Measurements from ENCODE around the gene MLST8. TPM values are rescaled to one million over a fixed set of nuclear protein-coding genes. Genes with fewer than 3 reads are reported as not detected.

Gene MLST8
- polyA plus RNA-seq, 3 donors, result 29.9 to 54.3 (median 30.5) TPM

DNA sequence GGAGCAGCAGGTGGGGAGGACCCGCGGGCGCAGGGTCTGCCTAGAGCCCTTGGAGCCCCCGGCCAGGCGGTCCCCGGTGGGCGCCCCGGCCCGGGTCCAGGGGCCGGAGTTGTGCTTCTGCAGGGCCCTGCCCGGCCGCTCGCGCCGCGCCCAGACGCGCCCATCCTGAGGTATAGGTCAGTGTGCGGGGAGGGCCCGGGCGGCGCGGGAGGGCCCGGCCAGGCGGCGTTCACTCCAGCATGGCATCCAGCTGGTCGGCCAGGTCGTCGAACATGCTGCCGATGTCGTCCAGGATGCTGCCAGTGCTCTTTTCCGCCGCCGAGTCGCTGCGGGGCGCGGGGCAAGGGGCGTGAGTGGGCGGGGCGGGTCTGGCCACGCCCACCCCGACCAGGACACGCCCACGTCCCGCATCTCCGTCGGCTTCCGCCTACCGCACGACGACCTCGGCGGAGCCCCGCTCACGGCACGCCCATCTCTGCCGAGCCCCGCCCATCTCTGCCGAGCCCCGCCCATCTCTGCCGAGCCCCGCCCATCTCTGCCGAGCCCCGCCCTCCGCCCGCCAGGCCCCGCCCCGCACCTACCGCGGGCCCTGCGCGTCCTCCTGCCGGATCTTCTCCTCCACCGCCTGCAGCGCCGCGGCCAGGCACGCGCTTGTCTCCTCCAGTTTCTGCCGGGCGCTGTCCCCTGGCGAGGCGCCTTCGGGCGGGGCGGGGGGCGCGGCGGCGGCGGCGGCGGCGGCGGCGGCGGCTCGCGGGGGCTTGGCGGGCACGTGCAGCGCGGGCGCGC, 26.7 kb upstream of the MLST8 start:
- intact Hi-C loops (cut with micrococcal nuclease), result no loop called here
- Histone ChIP-seq H3K9ac (ENCODE audit: insufficient read depth, low read length, poor library complexity, severe bottlenecking) (no peak overlapping the region), H3K4me3 (replicated peaks in 1 of 3; ENCODE audit: low read depth in 2 of 3, low read length in 3 of 3) (no peak overlapping the region)

DNA sequence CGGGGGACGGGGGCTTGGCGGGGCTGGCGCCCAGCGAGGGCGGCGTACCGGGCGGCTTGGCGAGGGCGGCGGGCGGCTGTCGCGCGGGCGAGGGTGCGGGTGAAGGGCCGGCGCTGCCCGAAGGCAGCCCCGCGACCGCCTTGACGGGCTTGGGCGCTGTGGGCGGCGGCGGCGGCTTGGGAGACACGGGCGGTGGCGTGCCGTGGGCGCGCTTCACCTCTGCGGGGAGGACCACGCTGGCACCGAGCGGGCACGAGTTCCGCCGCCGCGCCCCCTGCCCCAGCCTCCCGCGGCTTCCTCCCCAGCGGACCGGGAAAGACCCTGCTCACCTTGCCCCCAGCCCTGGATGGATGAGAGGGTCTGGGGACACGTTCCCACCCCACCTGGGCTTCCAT, 26.1 kb upstream of the MLST8 start:
- 46% methylated on average over 38 of the region's 50 CpGs for WGBS (ENCODE audit: insufficient coverage)
- H3K4me1 Mint-ChIP-seq, result no peaks in the 10 kb centered on the region
- intact Hi-C loops (cut with micrococcal nuclease), result no loop called here
- H3K9me3 ChIP-seq (replicated peaks in 1 of 2; ENCODE audit: control insufficient read depth in 1 of 2, insufficient read depth in 1 of 2, low read length in 2 of 2), result no peaks in the 10 kb centered on the region
- no peak overlapping the region for H3K27ac ChIP-seq (ENCODE audit: low read depth in 1 of 2, low read length in 2 of 2)
- DNase-seq, result no peak
- TF ChIP-seq, protein P1, sequence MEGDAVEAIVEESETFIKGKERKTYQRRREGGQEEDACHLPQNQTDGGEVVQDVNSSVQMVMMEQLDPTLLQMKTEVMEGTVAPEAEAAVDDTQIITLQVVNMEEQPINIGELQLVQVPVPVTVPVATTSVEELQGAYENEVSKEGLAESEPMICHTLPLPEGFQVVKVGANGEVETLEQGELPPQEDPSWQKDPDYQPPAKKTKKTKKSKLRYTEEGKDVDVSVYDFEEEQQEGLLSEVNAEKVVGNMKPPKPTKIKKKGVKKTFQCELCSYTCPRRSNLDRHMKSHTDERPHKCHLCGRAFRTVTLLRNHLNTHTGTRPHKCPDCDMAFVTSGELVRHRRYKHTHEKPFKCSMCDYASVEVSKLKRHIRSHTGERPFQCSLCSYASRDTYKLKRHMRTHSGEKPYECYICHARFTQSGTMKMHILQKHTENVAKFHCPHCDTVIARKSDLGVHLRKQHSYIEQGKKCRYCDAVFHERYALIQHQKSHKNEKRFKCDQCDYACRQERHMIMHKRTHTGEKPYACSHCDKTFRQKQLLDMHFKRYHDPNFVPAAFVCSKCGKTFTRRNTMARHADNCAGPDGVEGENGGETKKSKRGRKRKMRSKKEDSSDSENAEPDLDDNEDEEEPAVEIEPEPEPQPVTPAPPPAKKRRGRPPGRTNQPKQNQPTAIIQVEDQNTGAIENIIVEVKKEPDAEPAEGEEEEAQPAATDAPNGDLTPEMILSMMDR (IDR thresholded peaks at IDR 0.05), result no peak
- no peak overlapping the region for H3K27ac Mint-ChIP-seq
- H3K27me3 Mint-ChIP-seq (ENCODE audit: low read depth in 3 of 3), result peaks cover 0 to 3% (median 2%) of the 10 kb centered on the region in 3 donors
- no peaks in the 10 kb centered on the region for H3K79me2 ChIP-seq (ENCODE audit: insufficient read depth, low read length)
- H4K20me1 ChIP-seq (ENCODE audit: insufficient read depth, low read length), result no peaks in the 10 kb centered on the region
- peaks cover 30 to 38% of the 10 kb centered on the region in 2 donors for H3K36me3 ChIP-seq (replicated peaks in 1 of 2; ENCODE audit: control insufficient read depth in 1 of 2, insufficient read depth in 2 of 2, low read length in 2 of 2)
- H3K4me3 ChIP-seq (replicated peaks in 1 of 3; ENCODE audit: low read depth in 2 of 3, low read length in 3 of 3), result no peak overlapping the region
- H2AFZ ChIP-seq (ENCODE audit: insufficient read depth, low read depth, low read length, poor library complexity, severe bottlenecking), result no peak overlapping the region
- no peak overlapping the region for H3K4me3 Mint-ChIP-seq
- H3K36me3 Mint-ChIP-seq, result peaks cover 24 to 34% of the 10 kb centered on the region in 2 donors
- no peak overlapping the region for H3K9ac ChIP-seq (ENCODE audit: insufficient read depth, low read length, poor library complexity, severe bottlenecking)
- peaks cover 0 to 2% (median 0%) of the 10 kb centered on the region in 7 donors for H3K9me3 Mint-ChIP-seq
- no peak overlapping the region for H3K4me2 ChIP-seq (replicated peaks; ENCODE audit: extremely low read depth, low read length, poor library complexity, severe bottlenecking)
- peaks cover 0 to 3% of the 10 kb centered on the region in 2 donors for H3K27me3 ChIP-seq (ENCODE audit: control insufficient read depth in 2 of 2, insufficient read depth in 2 of 2, low read length in 2 of 2)
- no peaks in the 10 kb centered on the region for H3K4me1 ChIP-seq (ENCODE audit: control insufficient read depth in 1 of 2, insufficient read depth in 2 of 2, low read length in 2 of 2)

More for the DNA sequence above, 26.7 kb upstream of the MLST8 start:
- H3K36me3 Mint-ChIP-seq, result peaks cover 28 to 38% of the 10 kb centered on the region in 2 donors
- no peaks in the 10 kb centered on the region for H3K4me1 Mint-ChIP-seq
- H3K27me3 Mint-ChIP-seq (ENCODE audit: low read depth in 3 of 3), result peaks cover 0 to 3% (median 2%) of the 10 kb centered on the region in 3 donors
- H3K27ac Mint-ChIP-seq, result no peak overlapping the region
- Histone ChIP-seq H2AFZ (ENCODE audit: insufficient read depth, low read depth, low read length, poor library complexity, severe bottlenecking) (no peak overlapping the region), H3K79me2 (ENCODE audit: insufficient read depth, low read length) (no peaks in the 10 kb centered on the region), H4K20me1 (ENCODE audit: insufficient read depth, low read length) (no peaks in the 10 kb centered on the region), H3K36me3 (replicated peaks in 1 of 2; ENCODE audit: control insufficient read depth in 1 of 2, insufficient read depth in 2 of 2, low read length in 2 of 2) (peaks cover 34 to 43% of the 10 kb centered on the region in 2 donors), H3K27ac (ENCODE audit: low read depth in 1 of 2, low read length in 2 of 2) (no peak overlapping the region), H3K9me3 (replicated peaks in 1 of 2; ENCODE audit: control insufficient read depth in 1 of 2, insufficient read depth in 1 of 2, low read length in 2 of 2) (no peaks in the 10 kb centered on the region), H3K4me1 (ENCODE audit: control insufficient read depth in 1 of 2, insufficient read depth in 2 of 2, low read length in 2 of 2) (no peaks in the 10 kb centered on the region), H3K4me2 (replicated peaks; ENCODE audit: extremely low read depth, low read length, poor library complexity, severe bottlenecking) (no peak overlapping the region), H3K27me3 (ENCODE audit: control insufficient read depth in 2 of 2, insufficient read depth in 2 of 2, low read length in 2 of 2) (peaks cover 0 to 3% of the 10 kb centered on the region in 2 donors)
- no peak overlapping the region for H3K4me3 Mint-ChIP-seq
- peak in 1 of 3 donors; percentile 43 for DNase-seq
- peaks cover 0 to 2% (median 0%) of the 10 kb centered on the region in 7 donors for H3K9me3 Mint-ChIP-seq
- TF ChIP-seq, protein P1 (IDR thresholded peaks at IDR 0.05), result no peak
- 43% methylated on average over 91 of the region's 106 CpGs for WGBS (ENCODE audit: insufficient coverage)

Measured in CD14-positive monocyte (primary cell).